ENCODE data around the gene CDH16. TPM values are rescaled to one million over a fixed set of nuclear protein-coding genes. Genes with fewer than 3 reads are reported as not detected.

CDH16 gene
- total and polyA plus RNA-seq, 2 experiments from 2014 or later, result 3.2 to 4.4 TPM

GRCh38 chr16:66917741-66918140 lies 944 bp downstream of the CDH16 start:
- Histone ChIP-seq H3K9me2 (replicated peaks; ENCODE audit: insufficient read depth) (no peaks in the 10 kb centered on the region), H3K36me3 (replicated peaks; ENCODE audit: insufficient read depth, low read depth) (no peaks in the 10 kb centered on the region), H3K27ac (no peak overlapping the region), H3K4me1 (ENCODE audit: insufficient read depth) (no peaks in the 10 kb centered on the region), H3K9me3 (ENCODE audit: low read depth) (no peaks in the 10 kb centered on the region), H3K27me3 (no peaks in the 10 kb centered on the region), H3K79me2 (no peaks in the 10 kb centered on the region), H2AFZ (no peak overlapping the region), H3K4me3 (no peak overlapping the region), H3K4me2 (no peak overlapping the region), H4K20me1 (ENCODE audit: insufficient read depth, poor library complexity, severe bottlenecking) (no peaks in the 10 kb centered on the region)
- TF ChIP-seq EZH2 (IDR thresholded peaks at IDR 0.05; ENCODE audit: borderline replicate concordance) (no peak), CTCF (IDR thresholded peaks at IDR 0.05; ENCODE audit: poor library complexity) (no peak), EZH2phosphoT487 (IDR thresholded peaks at IDR 0.05; ENCODE audit: low read depth, severe bottlenecking, unreplicated experiment) (no peak)
- no peak for DNase-seq (ENCODE audit: low spot score)
- 87% methylated on average over 9 of the region's 9 CpGs for WGBS (ENCODE audit: low lambda C conversion rate, missing lambda C conversion rate)

GRCh38 chr16:66916518-66916917 lies 2.2 kb downstream of the CDH16 start:
- Histone ChIP-seq H3K4me3 (no peak overlapping the region), H2AFZ (no peak overlapping the region), H3K9me3 (ENCODE audit: low read depth) (no peaks in the 10 kb centered on the region), H4K20me1 (ENCODE audit: insufficient read depth, poor library complexity, severe bottlenecking) (no peaks in the 10 kb centered on the region), H3K79me2 (no peaks in the 10 kb centered on the region), H3K27me3 (no peaks in the 10 kb centered on the region), H3K36me3 (replicated peaks; ENCODE audit: insufficient read depth, low read depth) (no peaks in the 10 kb centered on the region), H3K4me1 (ENCODE audit: insufficient read depth) (no peaks in the 10 kb centered on the region), H3K9me2 (replicated peaks; ENCODE audit: insufficient read depth) (no peaks in the 10 kb centered on the region), H3K27ac (no peak overlapping the region), H3K4me2 (no peak overlapping the region)
- no peak for TF ChIP-seq EZH2phosphoT487 (IDR thresholded peaks at IDR 0.05; ENCODE audit: low read depth, severe bottlenecking, unreplicated experiment)
- TF ChIP-seq EZH2 (IDR thresholded peaks at IDR 0.05; ENCODE audit: borderline replicate concordance), result no peak
- no peak for TF ChIP-seq CTCF (IDR thresholded peaks at IDR 0.05; ENCODE audit: poor library complexity)
- no peak for DNase-seq (ENCODE audit: low spot score)
- 88% methylated on average over 6 of the region's 6 CpGs for WGBS (ENCODE audit: low lambda C conversion rate, missing lambda C conversion rate)

- WGBS (ENCODE audit: low lambda C conversion rate, missing lambda C conversion rate), result 80% methylated on average over 7 of the region's 7 CpGs
- H3K9me2 ChIP-seq (replicated peaks; ENCODE audit: insufficient read depth), result no peaks in the 10 kb centered on the region
Measured at GRCh38 chr16:66915041-66915440, 3.6 kb downstream of the CDH16 start.

More at GRCh38 chr16:66915041-66915440, 3.6 kb downstream of the CDH16 start:
- Histone ChIP-seq H3K4me3 (no peak overlapping the region), H2AFZ (no peak overlapping the region), H3K36me3 (replicated peaks; ENCODE audit: insufficient read depth, low read depth) (no peaks in the 10 kb centered on the region), H3K27me3 (no peaks in the 10 kb centered on the region), H3K79me2 (no peaks in the 10 kb centered on the region), H3K4me2 (no peak overlapping the region), H3K27ac (no peak overlapping the region), H3K4me1 (ENCODE audit: insufficient read depth) (no peaks in the 10 kb centered on the region), H3K9me3 (ENCODE audit: low read depth) (no peaks in the 10 kb centered on the region), H4K20me1 (ENCODE audit: insufficient read depth, poor library complexity, severe bottlenecking) (no peaks in the 10 kb centered on the region)
- TF ChIP-seq EZH2phosphoT487 (IDR thresholded peaks at IDR 0.05; ENCODE audit: low read depth, severe bottlenecking, unreplicated experiment) (no peak), EZH2 (IDR thresholded peaks at IDR 0.05; ENCODE audit: borderline replicate concordance) (no peak), CTCF (IDR thresholded peaks at IDR 0.05; ENCODE audit: poor library complexity) (no peak)
- no peak for DNase-seq (ENCODE audit: low spot score)

Data from hepatocyte (in vitro differentiated cells).